ENCODE data around the gene ARHGEF17.
"Not testable (repeated sequence)": the region's sequence is repeated elsewhere in the genome, so short reads cannot be mapped to it uniquely, and the experiment has no call there.

ARHGEF17 gene

DNA sequence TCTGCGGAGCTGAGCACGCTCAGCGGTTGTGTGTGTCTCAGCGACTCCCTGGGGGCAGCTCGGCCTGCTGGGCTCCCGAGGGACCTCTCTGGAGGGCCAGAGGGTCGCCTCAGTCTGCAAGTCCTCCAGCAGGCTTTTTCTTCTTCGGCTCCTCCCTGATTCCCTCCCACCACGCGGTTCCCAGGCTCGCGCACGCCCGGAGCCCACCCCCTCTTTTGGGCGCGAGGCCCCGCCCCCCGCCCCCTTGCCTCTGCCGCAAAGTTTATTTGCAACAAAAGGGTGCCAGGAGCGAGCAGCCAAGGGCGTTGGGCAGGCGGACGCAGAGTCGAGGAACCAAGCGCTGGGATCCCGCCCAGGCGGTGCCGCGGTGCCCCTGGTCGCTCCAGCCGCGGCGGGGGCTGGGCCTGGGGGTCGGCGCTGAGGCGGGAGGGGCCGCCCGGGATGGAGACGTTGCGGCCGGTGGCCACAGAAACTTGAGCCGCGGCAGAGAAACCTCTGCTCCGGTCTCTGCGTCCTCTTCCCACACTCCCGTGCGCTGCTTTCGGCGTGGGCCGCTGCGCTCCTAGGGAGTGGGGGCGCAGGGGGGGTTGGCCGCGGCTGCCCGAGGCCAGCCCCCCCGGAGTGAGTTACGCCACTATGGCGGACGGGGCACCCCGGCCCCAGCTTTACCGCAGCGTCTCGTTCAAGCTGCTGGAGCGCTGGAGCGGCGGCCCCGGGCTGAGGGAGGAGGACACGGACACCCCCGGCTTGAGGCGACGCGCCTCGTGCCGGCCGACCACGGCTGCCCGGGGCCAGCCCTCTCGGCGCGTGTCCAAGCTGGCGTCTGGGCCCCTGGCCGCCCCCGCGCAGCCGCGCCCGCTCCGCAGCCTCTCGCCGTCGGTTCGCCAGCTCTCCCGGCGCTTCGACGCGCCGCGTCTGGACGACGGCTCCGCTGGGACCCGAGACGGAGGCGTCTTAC, at the start of gene ARHGEF17:
Gene ARHGEF17 (plus strand): TSS at position 274 of the 958 bp plus-strand sequence. CDS start 363 bp downstream, at position 637.
- DNase-seq = peak; percentile 40

- DNase-seq = no peak
These were observed 48.5 kb upstream of the ARHGEF17 start for GRCh38 chr11:73259406-73260126.

DNA sequence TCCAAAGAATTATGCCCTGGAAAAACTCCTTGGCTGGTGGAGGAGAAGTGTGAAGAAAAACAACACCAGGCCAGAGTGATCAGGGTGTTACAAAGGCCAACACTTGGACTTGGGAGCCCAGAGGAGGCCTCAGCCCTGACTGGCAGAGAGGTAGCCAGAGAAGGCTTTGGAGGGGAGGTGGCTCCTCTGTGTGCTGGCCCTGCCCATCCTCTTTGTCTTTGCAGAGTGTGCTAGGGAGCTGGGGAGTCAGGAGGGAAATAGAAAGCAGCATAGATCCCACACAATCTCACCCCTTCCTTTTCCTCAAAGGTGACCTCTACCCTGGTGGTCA, 48.0 kb upstream of the ARHGEF17 start:
- DNase-seq = no peak

DNA sequence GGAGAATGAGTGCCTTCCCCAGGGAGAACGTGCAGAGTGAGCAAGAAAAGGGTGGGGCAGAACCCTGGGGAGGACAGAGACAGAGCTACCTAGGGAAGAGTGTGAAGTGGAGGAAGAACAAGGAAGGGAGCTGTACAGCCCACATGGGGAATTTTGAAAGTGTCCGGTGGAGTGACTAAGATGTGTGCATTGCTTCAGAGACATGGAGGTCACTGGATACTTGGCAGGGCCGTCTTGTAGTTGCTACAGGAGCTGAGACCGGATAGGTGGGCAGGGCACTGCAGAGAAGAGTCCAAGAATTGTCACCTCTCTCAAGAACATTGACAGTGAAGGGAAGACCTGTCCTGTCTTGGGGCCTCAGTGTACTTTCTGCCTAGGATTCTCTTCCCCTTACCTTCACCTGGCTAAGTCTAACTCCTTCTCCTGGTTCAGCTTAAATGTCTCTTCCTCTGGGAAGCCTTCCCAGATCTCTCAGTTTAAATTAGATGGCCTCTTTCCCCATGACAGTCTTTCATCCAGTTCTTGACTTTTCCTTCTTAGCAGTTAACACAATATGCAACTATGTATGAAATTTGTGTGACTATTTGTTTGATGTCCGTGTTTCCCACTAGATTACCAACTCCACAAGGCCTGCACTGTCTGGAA, 45.1 kb upstream of the ARHGEF17 start:
- no peak for DNase-seq

GRCh38 chr11:73263640-73264039, 44.4 kb upstream of the ARHGEF17 start:
- no peak for DNase-seq

DNA sequence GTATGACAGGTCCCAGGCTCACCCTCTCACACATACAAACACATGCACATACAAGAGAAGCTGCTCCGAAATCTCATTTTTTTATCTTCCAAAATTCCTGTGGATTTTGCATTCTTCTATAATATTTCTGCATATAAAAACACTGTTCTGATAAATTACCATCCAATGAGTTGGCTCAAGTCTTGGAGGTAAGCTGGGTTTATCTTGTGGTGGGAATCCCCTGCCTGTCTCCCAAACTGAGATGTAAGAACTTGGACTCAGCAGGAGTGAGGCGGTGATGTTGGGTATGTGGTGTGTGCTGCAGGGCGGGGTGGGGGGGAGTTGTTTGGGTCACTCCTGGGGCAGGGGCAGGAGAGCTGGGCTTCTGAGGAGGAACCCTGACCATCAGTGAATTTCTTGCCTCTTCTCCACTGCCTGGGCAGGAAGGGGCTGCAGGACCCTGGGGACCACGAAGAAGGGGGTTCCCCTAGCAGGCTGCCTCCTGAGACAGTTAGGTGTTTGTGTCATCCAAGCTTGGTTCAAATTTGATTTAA, 42.7 kb upstream of the ARHGEF17 start:
- no peak for DNase-seq

- no peak for DNase-seq
These were observed 42.0 kb upstream of the ARHGEF17 start for GRCh38 chr11:73265853-73266645.

- no peak for DNase-seq
These were observed 41.4 kb upstream of the ARHGEF17 start for GRCh38 chr11:73266646-73267020.

DNA sequence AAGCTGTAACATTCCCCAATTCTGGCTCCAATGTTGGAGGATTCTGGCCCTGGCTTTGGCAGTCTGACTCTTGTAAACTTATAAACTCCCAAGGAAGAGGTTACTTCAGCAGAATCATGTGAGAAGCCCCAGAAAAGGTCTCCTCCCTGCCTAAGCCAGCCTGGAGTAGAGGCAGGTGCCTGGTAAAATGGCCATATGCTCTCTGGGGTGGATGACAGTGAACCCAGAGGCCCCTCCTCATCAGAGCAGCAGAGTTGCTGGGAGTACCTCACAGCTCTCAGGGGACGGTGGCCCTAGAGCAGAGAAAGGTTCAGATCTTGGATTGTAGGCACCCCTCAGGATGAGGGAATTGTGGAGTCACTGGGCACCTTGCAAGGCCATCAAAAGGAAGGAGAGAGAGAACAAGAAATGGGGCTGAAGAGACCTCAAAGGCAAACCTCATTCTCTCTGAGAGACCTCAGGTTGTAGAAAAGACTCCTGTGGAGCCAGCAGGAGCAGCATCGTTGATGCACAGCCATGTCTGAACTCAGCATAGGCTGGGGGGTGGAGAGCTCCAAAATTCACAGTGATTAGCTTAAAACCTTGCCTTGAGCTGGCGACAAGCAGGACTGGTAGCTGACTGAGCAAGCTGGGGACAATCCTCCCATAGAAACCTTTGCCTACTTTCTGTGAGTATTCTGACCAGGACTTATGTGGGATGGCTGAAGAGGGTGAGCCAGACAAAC, 40.8 kb upstream of the ARHGEF17 start:
- DNase-seq = no peak

- DNase-seq = no peak
These were observed 40.1 kb upstream of the ARHGEF17 start for GRCh38 chr11:73267906-73268540.

DNA sequence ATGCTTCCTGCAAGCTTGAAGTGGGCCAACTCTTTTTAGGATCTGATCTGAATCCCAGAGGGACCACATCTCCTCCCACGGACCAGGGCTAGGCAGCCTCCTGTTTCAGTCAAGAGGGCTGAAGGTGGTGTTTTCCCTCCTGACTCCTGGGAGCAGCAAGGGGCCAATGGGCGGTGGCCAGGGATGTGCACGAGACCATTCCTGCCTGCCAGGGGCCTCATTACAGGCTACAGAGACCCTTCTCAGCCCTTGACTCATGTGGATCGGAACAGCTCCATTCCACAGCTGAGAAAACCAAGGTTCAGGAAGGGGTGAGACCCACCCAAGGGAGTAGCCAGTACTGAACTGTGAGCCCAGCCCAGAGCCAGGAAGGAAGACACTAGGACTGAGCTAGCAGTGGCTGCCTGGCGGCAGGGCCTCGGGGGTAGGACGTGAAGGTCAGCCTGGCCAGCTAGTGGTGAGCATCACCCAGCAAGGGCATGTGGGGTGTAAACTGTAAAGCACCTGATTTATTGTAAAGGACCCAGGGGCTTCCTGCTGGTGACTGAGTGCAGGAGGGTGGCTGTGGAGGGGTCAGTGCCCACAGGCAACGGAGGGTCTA, 39.3 kb upstream of the ARHGEF17 start:
- DNase-seq = no peak

- DNase-seq = peak; percentile 67
These were observed 38.5 kb upstream of the ARHGEF17 start for GRCh38 chr11:73269459-73270015.

DNA sequence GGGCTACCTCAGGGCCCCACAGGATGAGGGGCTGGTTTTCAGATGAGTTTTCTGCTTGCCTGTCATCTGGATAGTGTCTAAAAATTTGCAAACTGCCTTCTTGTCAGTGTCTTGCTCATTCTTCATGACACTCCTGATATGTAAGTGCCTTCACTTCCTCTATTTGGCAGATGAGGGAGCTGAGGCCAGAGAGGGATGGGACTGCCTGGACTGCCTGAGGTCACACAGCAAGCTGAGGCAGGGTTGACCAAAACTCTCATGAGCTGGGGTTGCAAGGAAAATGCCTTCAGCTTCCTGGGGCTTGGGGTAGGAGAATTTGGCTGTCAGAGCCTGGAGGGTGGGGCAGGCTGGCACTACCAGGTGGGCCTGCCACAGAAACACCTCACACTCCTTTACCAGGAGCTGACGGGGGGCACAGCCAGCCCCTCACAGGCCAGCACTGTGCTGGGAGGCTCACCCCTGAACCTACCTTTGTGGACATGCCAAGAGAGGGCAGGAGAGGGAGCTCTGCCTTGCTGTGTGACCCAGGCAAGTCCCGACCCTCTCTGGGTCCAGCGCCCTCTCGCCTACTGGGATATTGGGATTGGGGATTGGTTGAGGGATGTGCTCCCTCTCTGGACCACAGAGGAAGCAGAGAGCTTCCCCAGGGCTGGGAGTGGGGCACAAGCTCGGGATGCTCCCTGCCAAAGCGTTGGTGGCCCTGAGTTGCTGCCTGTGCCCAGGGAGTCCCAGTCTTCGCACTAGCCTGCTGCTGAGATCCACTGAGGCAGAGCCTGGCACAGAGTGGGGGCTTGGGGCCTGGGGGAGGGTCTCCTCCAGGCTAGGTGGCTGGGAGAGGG, 37.8 kb upstream of the ARHGEF17 start:
- DNase-seq = no peak

DNA sequence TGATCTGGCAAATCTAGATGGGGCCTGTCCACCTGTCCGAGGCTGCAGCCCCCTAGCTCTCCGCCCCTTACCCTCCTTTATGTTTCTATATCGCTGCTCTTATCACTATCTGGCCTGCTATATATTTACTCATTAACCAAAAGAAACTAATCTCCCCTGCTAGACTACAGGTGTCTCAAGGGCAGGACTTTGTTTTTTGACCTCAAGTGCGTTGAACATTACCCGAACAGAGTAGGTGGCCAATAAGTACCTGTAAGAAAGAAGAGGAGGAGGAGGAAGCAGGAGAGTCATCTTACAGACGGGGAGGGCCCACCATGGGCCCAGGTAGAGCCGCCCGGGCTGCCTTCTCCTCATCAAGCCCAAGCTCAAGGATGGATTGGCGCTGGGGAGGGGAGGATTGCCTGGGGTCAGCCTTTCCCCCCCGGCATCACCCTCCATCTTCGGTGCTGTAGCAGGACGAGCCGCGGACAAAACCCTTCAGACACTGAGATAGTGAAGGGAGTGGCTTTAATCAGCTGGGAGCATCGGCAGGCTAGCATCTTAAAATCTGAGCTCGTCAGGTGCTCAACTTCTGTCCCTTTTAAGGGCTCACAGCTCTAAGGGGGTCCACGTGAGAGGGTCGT, 37.1 kb upstream of the ARHGEF17 start:
- no peak for DNase-seq

DNA sequence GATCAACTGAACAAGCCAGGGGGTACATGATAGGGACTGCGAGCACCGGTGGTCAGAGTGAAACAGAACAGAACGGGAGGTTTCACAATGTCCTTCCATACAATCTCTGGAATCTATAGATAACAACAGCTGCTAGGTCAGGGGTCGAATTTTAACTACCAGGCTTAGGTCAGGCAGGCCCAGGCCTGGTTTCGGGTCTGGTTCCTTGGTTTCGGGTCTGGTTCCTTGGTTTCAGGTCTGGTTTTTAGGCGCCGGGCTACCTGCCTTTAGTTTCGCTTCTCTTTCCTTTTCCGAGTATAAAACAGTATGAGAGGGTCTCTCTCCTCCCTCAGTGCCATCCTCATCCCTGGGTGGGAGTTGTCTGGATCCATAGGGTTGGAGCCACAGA, 36.6 kb upstream of the ARHGEF17 start:
- DNase-seq = not testable (repeated sequence)

GRCh38 chr11:73271936-73272679, 36.0 kb upstream of the ARHGEF17 start, which contains the start of gene P2RY6:
P2RY6 (plus strand) TSS chr11:73272338; CDS start chr11:73296519, 24,181 bp downstream.
- DNase-seq = peak; percentile 76

DNA sequence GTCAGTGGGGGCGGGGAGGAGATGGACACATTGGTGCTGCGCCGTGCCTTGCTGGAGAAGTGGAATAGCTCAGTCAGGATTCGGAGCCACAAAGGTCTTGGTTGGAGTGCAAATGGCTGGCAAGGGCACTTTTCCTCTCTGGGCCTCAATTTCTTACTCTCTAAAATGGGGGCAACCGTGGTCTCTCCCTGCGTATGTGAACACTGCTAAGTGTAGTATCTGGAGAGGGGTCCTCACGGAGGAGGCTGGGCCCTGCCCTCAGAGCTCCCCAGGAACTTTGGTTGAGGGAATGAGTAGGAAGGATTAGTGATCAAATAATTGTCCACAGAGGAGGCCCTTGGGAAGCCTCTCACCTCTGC, 35.4 kb upstream of the ARHGEF17 start:
- DNase-seq = no peak

GRCh38 chr11:73273222-73273895, 34.7 kb upstream of the ARHGEF17 start:
- no peak for DNase-seq
